Mesodermal cell (in vitro differentiated cells): ENCODE measurements around the gene PLPP6.

ENCODE experiments used
- H3K27ac ChIP-seq: 2 replicates; pipeline ENCODE4 v1.7.0; 2013; ENCODE audit warnings: mild to moderate bottlenecking, low read depth, low read length, moderate library complexity; ENCODE audit not compliant: severe bottlenecking
- H3K36me3 ChIP-seq: 2 replicates; pipeline ENCODE4 v1.7.1; 2013; ENCODE audit warnings: mild to moderate bottlenecking, low read length, moderate library complexity; ENCODE audit not compliant: control insufficient read depth, insufficient read depth
- H3K4me1 ChIP-seq: one replicate; pipeline ENCODE4 v1.7.1; 2013; ENCODE audit warnings: mild to moderate bottlenecking, low read length; ENCODE audit not compliant: insufficient read depth, control insufficient read depth, poor library complexity, severe bottlenecking
- H3K4me3 ChIP-seq: 2 replicates; pipeline ENCODE4 v1.7.0; 2013; ENCODE audit warnings: low read length, control low read depth, mild to moderate bottlenecking; ENCODE audit not compliant: insufficient read depth, poor library complexity, severe bottlenecking; ENCODE audit errors: extremely low read depth
- H3K9me3 ChIP-seq: 2 replicates; pipeline ENCODE4 v1.7.1; 2013; ENCODE audit warnings: mild to moderate bottlenecking, low read length, moderate library complexity; ENCODE audit not compliant: control insufficient read depth
- WGBS, 2 experiments: methylation state at CpG; one replicate each; pipeline ENCODE4 v1.1.5; 2013; ENCODE audit warnings: missing lambda C conversion rate in 2 of 2; ENCODE audit not compliant: insufficient coverage in 2 of 2; 5-methylcytosine and 5-hydroxymethylcytosine counted together

PLPP6 gene

GRCh38 chr9:4661611-4662010 is 483 bp upstream of the PLPP6 start:
- peak overlapping the region; percentile 29 for H3K27ac ChIP-seq
- peak overlapping the region; percentile 70 for H3K4me3 ChIP-seq
- H3K4me1 ChIP-seq, result peaks cover 24% of the 10 kb centered on the region
- H3K9me3 ChIP-seq, result no peaks in the 10 kb centered on the region
- no peaks in the 10 kb centered on the region for H3K36me3 ChIP-seq
- WGBS, 2 experiments, result 31 to 32% methylated on average over 2 to 4 of the region's 5 CpGs

GRCh38 chr9:4662989-4663792 is 1.1 kb downstream of the PLPP6 start:
- peaks cover 24% of the 10 kb centered on the region for H3K4me1 ChIP-seq
- no peaks in the 10 kb centered on the region for H3K9me3 ChIP-seq
- whole genome bisulfite sequencing, 2 experiments, result 48 to 67% methylated on average over 9 to 12 of the region's 13 CpGs
- peak overlapping the region; percentile 70 for H3K4me3 ChIP-seq
- no peak overlapping the region for H3K27ac ChIP-seq
- no peaks in the 10 kb centered on the region for H3K36me3 ChIP-seq

- Histone ChIP-seq H3K27ac (no peak overlapping the region), H3K9me3 (no peaks in the 10 kb centered on the region), H3K4me3 (no peak overlapping the region), H3K36me3 (no peaks in the 10 kb centered on the region), H3K4me1 (peaks cover 24% of the 10 kb centered on the region)
- WGBS, 2 experiments, result 93 to 94% methylated on average over 1 to 3 of the region's 3 CpGs
Observed at GRCh38 chr9:4663956-4664355, 1.9 kb downstream of the PLPP6 start.

- Histone ChIP-seq H3K36me3 (no peaks in the 10 kb centered on the region), H3K4me3 (no peak overlapping the region), H3K9me3 (no peaks in the 10 kb centered on the region), H3K27ac (no peak overlapping the region), H3K4me1 (peaks cover 24% of the 10 kb centered on the region)
- WGBS, 2 experiments, result 100% methylated on average over 1 to 2 of the region's 2 CpGs
Observed at GRCh38 chr9:4665357-4665756, 3.3 kb downstream of the PLPP6 start.

GRCh38 chr9:4666042-4666699 is 4.1 kb downstream of the PLPP6 start, which contains the start of gene SPATA6L:
Gene SPATA6L (minus strand): TSS chr9:4666480. CDS start chr9:4666250, 230 bp downstream.
- no peak within 1 kb of the TSS for H3K27ac ChIP-seq
- 6 to 8% methylated on average over 19 to 24 of the region's 36 CpGs for WGBS, 2 experiments
- H3K4me1 ChIP-seq, result peaks cover 24% of the 10 kb centered on the region
- no peaks in the 10 kb centered on the region for H3K9me3 ChIP-seq
- no peaks in the 10 kb centered on the region for H3K36me3 ChIP-seq
- peak within 1 kb of the TSS; percentile 36 for H3K4me3 ChIP-seq

GRCh38 chr9:4667681-4668080 is 5.6 kb downstream of the PLPP6 start:
- no CpG with 5 or more reads among the region's 1 CpG for WGBS, 2 experiments
- no peaks in the 10 kb centered on the region for H3K9me3 ChIP-seq
- H3K36me3 ChIP-seq, result no peaks in the 10 kb centered on the region
- no peak overlapping the region for H3K4me3 ChIP-seq
- H3K4me1 ChIP-seq, result peaks cover 18% of the 10 kb centered on the region
- no peak overlapping the region for H3K27ac ChIP-seq

GRCh38 chr9:4668604-4669003 is 6.5 kb downstream of the PLPP6 start:
- H3K9me3 ChIP-seq, result no peaks in the 10 kb centered on the region
- no peaks in the 10 kb centered on the region for H3K36me3 ChIP-seq
- no peak overlapping the region for H3K27ac ChIP-seq
- H3K4me1 ChIP-seq, result peaks cover 12% of the 10 kb centered on the region
- no peak overlapping the region for H3K4me3 ChIP-seq
- WGBS, 2 experiments, result 71 to 88% methylated on average over 1 of the region's 2 CpGs

GRCh38 chr9:4669890-4670289 is 7.8 kb downstream of the PLPP6 start:
- Histone ChIP-seq H3K36me3 (no peaks in the 10 kb centered on the region), H3K4me3 (no peak overlapping the region), H3K27ac (no peak overlapping the region), H3K4me1 (peaks cover 8% of the 10 kb centered on the region), H3K9me3 (no peaks in the 10 kb centered on the region)

GRCh38 chr9:4670591-4670990 is 8.5 kb downstream of the PLPP6 start:
- Histone ChIP-seq H3K36me3 (no peaks in the 10 kb centered on the region), H3K27ac (no peak overlapping the region), H3K4me3 (no peak overlapping the region), H3K9me3 (no peaks in the 10 kb centered on the region), H3K4me1 (peaks cover 1% of the 10 kb centered on the region)
- no CpG with 5 or more reads among the region's 3 CpGs for WGBS, 2 experiments

- no peaks in the 10 kb centered on the region for H3K4me1 ChIP-seq
- H3K36me3 ChIP-seq, result no peaks in the 10 kb centered on the region
- no peak overlapping the region for H3K4me3 ChIP-seq
- WGBS, 2 experiments, result 86 to 100% methylated on average over 1 of the region's 1 CpG
- no peak overlapping the region for H3K27ac ChIP-seq
- no peaks in the 10 kb centered on the region for H3K9me3 ChIP-seq
Observed at GRCh38 chr9:4671737-4672136, 9.6 kb downstream of the PLPP6 start.

GRCh38 chr9:4674783-4675182 is 12.7 kb downstream of the PLPP6 start:
- H3K27ac ChIP-seq, result no peak overlapping the region
- H3K4me1 ChIP-seq, result peaks cover 7% of the 10 kb centered on the region
- H3K36me3 ChIP-seq, result no peaks in the 10 kb centered on the region
- H3K4me3 ChIP-seq, result no peak overlapping the region
- no peaks in the 10 kb centered on the region for H3K9me3 ChIP-seq
